GM23338 (cell line): ENCODE data around the gene ANKRD63. TPM values are rescaled to one million over a fixed set of nuclear protein-coding genes. Genes with fewer than 3 reads are reported as not detected.

Experiments
- ATAC-seq: fragments of 200-7000 bp; cut with Tn5 transposase; 3 replicates; pipeline ENCODE4 v1.9.1; 2020
- DNase-seq: peaks from one replicate; pipeline ENCODE4 v3.0.0-alpha.2; 2015; ENCODE audit warnings: low spot score
- H2AFZ ChIP-seq: fragments of 200-600 bp; sonication (generic); 2 replicates; pipeline ENCODE4 v1.8.0; 2016; ENCODE audit warnings: antibody characterized with exemption, mild to moderate bottlenecking, moderate library complexity
- H3F3A ChIP-seq: fragments of 200-600 bp; sonication (generic); replicated peaks from 2 replicates; pipeline ENCODE4 v1.8.0; 2017; ENCODE audit warnings: antibody characterized with exemption, mixed run types, low read depth
- H3K27ac ChIP-seq: fragments of 200-600 bp; sonication (generic); 2 replicates; pipeline ENCODE4 v1.6.1; 2016; ENCODE audit warnings: low read depth
- H3K27me3 ChIP-seq: fragments of 200-600 bp; sonication (generic); 2 replicates; pipeline ENCODE4 v1.8.0; 2016; ENCODE audit warnings: mild to moderate bottlenecking, mixed run types, moderate library complexity; ENCODE audit not compliant: insufficient read depth
- H3K36me3 ChIP-seq: fragments of 200-600 bp; sonication (generic); 2 replicates; pipeline ENCODE4 v1.8.0; 2016; ENCODE audit warnings: mild to moderate bottlenecking; ENCODE audit not compliant: insufficient read depth
- H3K4me1 ChIP-seq: fragments of 200-600 bp; sonication (generic); 2 replicates; pipeline ENCODE4 v1.8.0; 2016; ENCODE audit warnings: mild to moderate bottlenecking, moderate library complexity; ENCODE audit not compliant: insufficient read depth
- H3K4me2 ChIP-seq: fragments of 200-600 bp; sonication (generic); 2 replicates; pipeline ENCODE4 v1.7.1; 2017; ENCODE audit warnings: mixed run types
- H3K4me3 ChIP-seq: fragments of 200-600 bp; sonication (generic); 2 replicates; pipeline ENCODE4 v1.6.1; 2016; ENCODE audit warnings: mixed run types
- H3K79me2 ChIP-seq: fragments of 200-600 bp; sonication (generic); replicated peaks from 2 replicates; pipeline ENCODE4 v1.8.0; 2017; ENCODE audit warnings: mild to moderate bottlenecking; ENCODE audit not compliant: insufficient read depth
- H3K9me2 ChIP-seq: fragments of 200-600 bp; sonication (generic); 2 replicates; pipeline ENCODE4 v1.8.0; 2017; ENCODE audit not compliant: insufficient read depth
- H4K20me1 ChIP-seq: fragments of 200-600 bp; sonication (generic); replicated peaks from 2 replicates; pipeline ENCODE4 v1.8.0; 2017; ENCODE audit warnings: mild to moderate bottlenecking; ENCODE audit not compliant: insufficient read depth
- H3K27ac Mint-ChIP-seq: 2 replicates; pipeline ENCODE4 v1.8.0; 2020; ENCODE audit warnings: inconsistent platforms, mild to moderate bottlenecking, moderate library complexity, mixed read lengths
- H3K27me3 Mint-ChIP-seq: 3 replicates; pipeline ENCODE4 v1.8.0; 2022; ENCODE audit warnings: low read depth, mild to moderate bottlenecking, moderate library complexity, mixed read lengths, inconsistent platforms; ENCODE audit not compliant: insufficient read depth, poor library complexity
- H3K36me3 Mint-ChIP-seq: 3 replicates; pipeline ENCODE4 v1.8.0; 2021; ENCODE audit warnings: low read depth, mild to moderate bottlenecking, inconsistent platforms, moderate library complexity, mixed read lengths
- H3K4me1 Mint-ChIP-seq: 3 replicates; pipeline ENCODE4 v1.8.0; 2020; ENCODE audit warnings: mild to moderate bottlenecking, inconsistent platforms, mixed read lengths
- H3K4me3 Mint-ChIP-seq: 3 replicates; pipeline ENCODE4 v1.8.0; 2021; ENCODE audit warnings: moderate library complexity, mild to moderate bottlenecking, inconsistent platforms, mixed read lengths
- H3K9me3 Mint-ChIP-seq: 3 replicates; pipeline ENCODE4 v1.8.0; 2020; ENCODE audit warnings: moderate library complexity, mild to moderate bottlenecking, inconsistent platforms, mixed read lengths
- CREB1 ChIP-seq: fragments of 250-450 bp; sonication (Bioruptor Pico); IDR thresholded peaks from 2 replicates; pipeline ENCODE4 v1.5.0; 2020; ENCODE audit warnings: low read depth, mild to moderate bottlenecking, moderate library complexity
- EZH2 ChIP-seq: fragments of 200-600 bp; sonication (generic); IDR thresholded peaks from one replicate; pipeline ENCODE4 v1.8.0; 2017; ENCODE audit warnings: antibody characterized with exemption, mild to moderate bottlenecking, low read depth; ENCODE audit not compliant: unreplicated experiment
- EZH2phosphoT487 ChIP-seq: fragments of 200-600 bp; sonication (generic); IDR thresholded peaks from one replicate; pipeline ENCODE4 v1.8.1; 2018; ENCODE audit warnings: antibody characterized with exemption; ENCODE audit not compliant: unreplicated experiment
- JUNB ChIP-seq: IDR thresholded peaks from one replicate; pipeline ENCODE4 v1.6.1; 2016; ENCODE audit warnings: antibody characterized with exemption; ENCODE audit not compliant: unreplicated experiment
- NANOG ChIP-seq: IDR thresholded peaks from 2 replicates; pipeline ENCODE4 v1.6.1; 2016; ENCODE audit warnings: antibody characterized with exemption, borderline replicate concordance
- POLR2AphosphoS5 ChIP-seq: IDR thresholded peaks from 2 replicates; pipeline ENCODE4 v1.6.1; 2016; ENCODE audit warnings: antibody characterized with exemption, low read depth
- STAT1 ChIP-seq: IDR thresholded peaks from one replicate; pipeline ENCODE4 v1.6.1; 2016; ENCODE audit warnings: antibody characterized with exemption; ENCODE audit not compliant: unreplicated experiment
- ZNF114 ChIP-seq: fragments of 250-450 bp; sonication (Bioruptor Pico); IDR thresholded peaks from 2 replicates; pipeline ENCODE4 v1.5.0; 2020; ENCODE audit warnings: mild to moderate bottlenecking, moderate library complexity
- ZNF331 ChIP-seq: fragments of 250-450 bp; sonication (Bioruptor Pico); IDR thresholded peaks from 2 replicates; pipeline ENCODE4 v1.5.0; 2020; ENCODE audit warnings: low read depth, mild to moderate bottlenecking, moderate library complexity
- polyA plus RNA-seq: library from polyadenylated mRNA; unstranded; fragments of >200 nt; fragmentation: Nextera tagmentation; extraction: Ambion mirVana; gene quantifications from 2 replicates; pipeline ENCODE4 v1.2.1, GENCODE V29; 2016
- total RNA-seq: library from RNA; depleted of rRNA; stranded (reverse); fragments of >200 nt; shearing (Covaris generic); gene quantifications from 2 replicates; pipeline ENCODE4 v1.2.3, GENCODE V29; 2014
- TF ChIP-seq, protein P1 (sequence below), 2 experiments: fragments of 200-600 bp in 1 of 2; sonication (generic) in 1 of 2; conservative IDR thresholded peaks; 2 replicates each; pipeline versions ENCODE4 v1.5.1 to v1.6.1; 2016 to 2017; ENCODE audit warnings: antibody characterized with exemption in 2 of 2, low read depth in 2 of 2, mild to moderate bottlenecking in 2 of 2, moderate library complexity in 1 of 2
- TF ChIP-seq, protein P2 (sequence below): fragments of 250-450 bp; sonication (Bioruptor Pico); IDR thresholded peaks from 2 replicates; pipeline ENCODE4 v1.5.0; 2020; ENCODE audit warnings: mild to moderate bottlenecking, moderate library complexity
- TF ChIP-seq, protein P3 (sequence below): IDR thresholded peaks from one replicate; pipeline ENCODE4 v1.6.1; 2018; ENCODE audit warnings: antibody characterized with exemption; ENCODE audit not compliant: unreplicated experiment

ANKRD63 gene
- total and polyA plus RNA-seq, 2 experiments from 2014 or later, result 0.59 TPM; not detected in 1

DNA sequence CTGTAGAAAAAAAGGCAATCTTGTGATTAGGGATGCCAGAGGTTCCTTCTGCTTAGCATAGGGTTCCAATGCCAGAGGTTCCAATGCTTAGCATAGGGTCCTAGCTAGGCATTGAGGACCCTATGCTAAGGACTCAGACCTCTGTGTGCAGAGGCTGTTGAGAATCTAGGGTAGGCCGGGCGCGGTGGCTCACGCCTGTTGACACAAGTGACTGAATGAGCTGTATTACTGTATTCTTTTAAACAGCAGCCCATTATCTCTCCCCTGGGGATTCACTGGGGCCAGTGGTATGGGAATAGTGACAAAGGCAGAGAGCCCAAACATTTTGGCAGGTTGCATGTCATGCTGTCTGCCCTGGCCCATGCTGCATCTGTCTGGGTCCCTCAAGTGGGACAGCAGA is 27.8 kb downstream of the ANKRD63 start:
- Histone ChIP-seq H3K27me3 (peaks cover 47% of the 10 kb centered on the region), H3K79me2 (no peaks in the 10 kb centered on the region), H3K4me1 (peaks cover 12% of the 10 kb centered on the region), H2AFZ (no peak overlapping the region), H3K36me3 (no peaks in the 10 kb centered on the region), H3F3A (peaks cover 13% of the 10 kb centered on the region; the same call in 1 of the 2 replicates), H3K9me2 (no peaks in the 10 kb centered on the region), H3K4me2 (no peak overlapping the region), H4K20me1 (no peaks in the 10 kb centered on the region), H3K27ac (no peak overlapping the region), H3K4me3 (no peak overlapping the region)
- DNase-seq (no peak), ATAC-seq (no peak)
- Mint-ChIP-seq H3K27me3 (peaks cover 36% of the 10 kb centered on the region), H3K4me1 (peaks cover 41% of the 10 kb centered on the region), H3K36me3 (no peaks in the 10 kb centered on the region; the same call in 2 of the 3 replicates), H3K4me3 (no peak overlapping the region), H3K27ac (no peak overlapping the region), H3K9me3 (no peaks in the 10 kb centered on the region; the same call in 2 of the 3 replicates)
- TF ChIP-seq EZH2phosphoT487 (no peak), STAT1 (no peak), ZNF114 (CRISPR knock-in tag) (no peak), POLR2AphosphoS5 (no peak), CREB1 (CRISPR knock-in tag) (no peak), JUNB (no peak), EZH2 (no peak), NANOG (no peak), ZNF331 (CRISPR knock-in tag) (no peak)
- TF ChIP-seq, protein P1, sequence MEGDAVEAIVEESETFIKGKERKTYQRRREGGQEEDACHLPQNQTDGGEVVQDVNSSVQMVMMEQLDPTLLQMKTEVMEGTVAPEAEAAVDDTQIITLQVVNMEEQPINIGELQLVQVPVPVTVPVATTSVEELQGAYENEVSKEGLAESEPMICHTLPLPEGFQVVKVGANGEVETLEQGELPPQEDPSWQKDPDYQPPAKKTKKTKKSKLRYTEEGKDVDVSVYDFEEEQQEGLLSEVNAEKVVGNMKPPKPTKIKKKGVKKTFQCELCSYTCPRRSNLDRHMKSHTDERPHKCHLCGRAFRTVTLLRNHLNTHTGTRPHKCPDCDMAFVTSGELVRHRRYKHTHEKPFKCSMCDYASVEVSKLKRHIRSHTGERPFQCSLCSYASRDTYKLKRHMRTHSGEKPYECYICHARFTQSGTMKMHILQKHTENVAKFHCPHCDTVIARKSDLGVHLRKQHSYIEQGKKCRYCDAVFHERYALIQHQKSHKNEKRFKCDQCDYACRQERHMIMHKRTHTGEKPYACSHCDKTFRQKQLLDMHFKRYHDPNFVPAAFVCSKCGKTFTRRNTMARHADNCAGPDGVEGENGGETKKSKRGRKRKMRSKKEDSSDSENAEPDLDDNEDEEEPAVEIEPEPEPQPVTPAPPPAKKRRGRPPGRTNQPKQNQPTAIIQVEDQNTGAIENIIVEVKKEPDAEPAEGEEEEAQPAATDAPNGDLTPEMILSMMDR (conservative IDR thresholded peaks at IDR 0.05; ENCODE audit: low read depth in 2 of 2), result no peak
- TF ChIP-seq, protein P2, sequence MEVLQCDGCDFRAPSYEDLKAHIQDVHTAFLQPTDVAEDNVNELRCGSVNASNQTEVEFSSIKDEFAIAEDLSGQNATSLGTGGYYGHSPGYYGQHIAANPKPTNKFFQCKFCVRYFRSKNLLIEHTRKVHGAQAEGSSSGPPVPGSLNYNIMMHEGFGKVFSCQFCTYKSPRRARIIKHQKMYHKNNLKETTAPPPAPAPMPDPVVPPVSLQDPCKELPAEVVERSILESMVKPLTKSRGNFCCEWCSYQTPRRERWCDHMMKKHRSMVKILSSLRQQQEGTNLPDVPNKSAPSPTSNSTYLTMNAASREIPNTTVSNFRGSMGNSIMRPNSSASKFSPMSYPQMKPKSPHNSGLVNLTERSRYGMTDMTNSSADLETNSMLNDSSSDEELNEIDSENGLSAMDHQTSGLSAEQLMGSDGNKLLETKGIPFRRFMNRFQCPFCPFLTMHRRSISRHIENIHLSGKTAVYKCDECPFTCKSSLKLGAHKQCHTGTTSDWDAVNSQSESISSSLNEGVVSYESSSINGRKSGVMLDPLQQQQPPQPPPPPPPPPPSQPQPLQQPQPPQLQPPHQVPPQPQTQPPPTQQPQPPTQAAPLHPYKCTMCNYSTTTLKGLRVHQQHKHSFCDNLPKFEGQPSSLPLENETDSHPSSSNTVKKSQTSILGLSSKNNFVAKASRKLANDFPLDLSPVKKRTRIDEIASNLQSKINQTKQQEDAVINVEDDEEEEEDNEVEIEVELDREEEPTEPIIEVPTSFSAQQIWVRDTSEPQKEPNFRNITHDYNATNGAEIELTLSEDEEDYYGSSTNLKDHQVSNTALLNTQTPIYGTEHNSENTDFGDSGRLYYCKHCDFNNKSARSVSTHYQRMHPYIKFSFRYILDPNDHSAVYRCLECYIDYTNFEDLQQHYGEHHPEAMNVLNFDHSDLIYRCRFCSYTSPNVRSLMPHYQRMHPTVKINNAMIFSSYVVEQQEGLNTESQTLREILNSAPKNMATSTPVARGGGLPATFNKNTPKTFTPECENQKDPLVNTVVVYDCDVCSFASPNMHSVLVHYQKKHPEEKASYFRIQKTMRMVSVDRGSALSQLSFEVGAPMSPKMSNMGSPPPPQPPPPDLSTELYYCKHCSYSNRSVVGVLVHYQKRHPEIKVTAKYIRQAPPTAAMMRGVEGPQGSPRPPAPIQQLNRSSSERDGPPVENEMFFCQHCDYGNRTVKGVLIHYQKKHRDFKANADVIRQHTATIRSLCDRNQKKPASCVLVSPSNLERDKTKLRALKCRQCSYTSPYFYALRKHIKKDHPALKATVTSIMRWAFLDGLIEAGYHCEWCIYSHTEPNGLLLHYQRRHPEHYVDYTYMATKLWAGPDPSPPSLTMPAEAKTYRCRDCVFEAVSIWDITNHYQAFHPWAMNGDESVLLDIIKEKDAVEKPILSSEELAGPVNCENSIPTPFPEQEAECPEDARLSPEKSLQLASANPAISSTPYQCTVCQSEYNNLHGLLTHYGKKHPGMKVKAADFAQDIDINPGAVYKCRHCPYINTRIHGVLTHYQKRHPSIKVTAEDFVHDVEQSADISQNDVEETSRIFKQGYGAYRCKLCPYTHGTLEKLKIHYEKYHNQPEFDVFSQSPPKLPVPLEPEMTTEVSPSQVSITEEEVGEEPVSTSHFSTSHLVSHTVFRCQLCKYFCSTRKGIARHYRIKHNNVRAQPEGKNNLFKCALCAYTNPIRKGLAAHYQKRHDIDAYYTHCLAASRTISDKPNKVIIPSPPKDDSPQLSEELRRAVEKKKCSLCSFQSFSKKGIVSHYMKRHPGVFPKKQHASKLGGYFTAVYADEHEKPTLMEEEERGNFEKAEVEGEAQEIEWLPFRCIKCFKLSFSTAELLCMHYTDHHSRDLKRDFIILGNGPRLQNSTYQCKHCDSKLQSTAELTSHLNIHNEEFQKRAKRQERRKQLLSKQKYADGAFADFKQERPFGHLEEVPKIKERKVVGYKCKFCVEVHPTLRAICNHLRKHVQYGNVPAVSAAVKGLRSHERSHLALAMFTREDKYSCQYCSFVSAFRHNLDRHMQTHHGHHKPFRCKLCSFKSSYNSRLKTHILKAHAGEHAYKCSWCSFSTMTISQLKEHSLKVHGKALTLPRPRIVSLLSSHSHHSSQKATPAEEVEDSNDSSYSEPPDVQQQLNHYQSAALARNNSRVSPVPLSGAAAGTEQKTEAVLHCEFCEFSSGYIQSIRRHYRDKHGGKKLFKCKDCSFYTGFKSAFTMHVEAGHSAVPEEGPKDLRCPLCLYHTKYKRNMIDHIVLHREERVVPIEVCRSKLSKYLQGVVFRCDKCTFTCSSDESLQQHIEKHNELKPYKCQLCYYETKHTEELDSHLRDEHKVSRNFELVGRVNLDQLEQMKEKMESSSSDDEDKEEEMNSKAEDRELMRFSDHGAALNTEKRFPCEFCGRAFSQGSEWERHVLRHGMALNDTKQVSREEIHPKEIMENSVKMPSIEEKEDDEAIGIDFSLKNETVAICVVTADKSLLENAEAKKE (CRISPR knock-in tag), result no peak
- TF ChIP-seq, protein P3, sequence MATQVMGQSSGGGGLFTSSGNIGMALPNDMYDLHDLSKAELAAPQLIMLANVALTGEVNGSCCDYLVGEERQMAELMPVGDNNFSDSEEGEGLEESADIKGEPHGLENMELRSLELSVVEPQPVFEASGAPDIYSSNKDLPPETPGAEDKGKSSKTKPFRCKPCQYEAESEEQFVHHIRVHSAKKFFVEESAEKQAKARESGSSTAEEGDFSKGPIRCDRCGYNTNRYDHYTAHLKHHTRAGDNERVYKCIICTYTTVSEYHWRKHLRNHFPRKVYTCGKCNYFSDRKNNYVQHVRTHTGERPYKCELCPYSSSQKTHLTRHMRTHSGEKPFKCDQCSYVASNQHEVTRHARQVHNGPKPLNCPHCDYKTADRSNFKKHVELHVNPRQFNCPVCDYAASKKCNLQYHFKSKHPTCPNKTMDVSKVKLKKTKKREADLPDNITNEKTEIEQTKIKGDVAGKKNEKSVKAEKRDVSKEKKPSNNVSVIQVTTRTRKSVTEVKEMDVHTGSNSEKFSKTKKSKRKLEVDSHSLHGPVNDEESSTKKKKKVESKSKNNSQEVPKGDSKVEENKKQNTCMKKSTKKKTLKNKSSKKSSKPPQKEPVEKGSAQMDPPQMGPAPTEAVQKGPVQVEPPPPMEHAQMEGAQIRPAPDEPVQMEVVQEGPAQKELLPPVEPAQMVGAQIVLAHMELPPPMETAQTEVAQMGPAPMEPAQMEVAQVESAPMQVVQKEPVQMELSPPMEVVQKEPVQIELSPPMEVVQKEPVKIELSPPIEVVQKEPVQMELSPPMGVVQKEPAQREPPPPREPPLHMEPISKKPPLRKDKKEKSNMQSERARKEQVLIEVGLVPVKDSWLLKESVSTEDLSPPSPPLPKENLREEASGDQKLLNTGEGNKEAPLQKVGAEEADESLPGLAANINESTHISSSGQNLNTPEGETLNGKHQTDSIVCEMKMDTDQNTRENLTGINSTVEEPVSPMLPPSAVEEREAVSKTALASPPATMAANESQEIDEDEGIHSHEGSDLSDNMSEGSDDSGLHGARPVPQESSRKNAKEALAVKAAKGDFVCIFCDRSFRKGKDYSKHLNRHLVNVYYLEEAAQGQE, result no peak
